K562 (cell line): ENCODE results near the gene TMEM203. TPM values are rescaled to one million over a fixed set of nuclear protein-coding genes. Genes with fewer than 3 reads are reported as not detected.

ENCODE experiments used
- BRD4 ChIP-seq: fragments of 200-600 bp; sonication (generic); IDR thresholded peaks from 2 replicates; pipeline ENCODE4 v1.6.1; 2017; ENCODE audit warnings: inconsistent platforms
- CBX8 ChIP-seq: fragments of 200-600 bp; sonication (generic); IDR thresholded peaks from 2 replicates; pipeline ENCODE4 v1.6.1; 2012; ENCODE audit warnings: borderline replicate concordance, mixed run types, low read depth, mild to moderate bottlenecking, moderate library complexity, mixed read lengths, low read length, control low read depth, inconsistent platforms; ENCODE audit not compliant: poor library complexity, severe bottlenecking; ENCODE audit errors: extremely low read depth
- E2F3 ChIP-seq: fragments of 250-450 bp; sonication (Bioruptor Pico); IDR thresholded peaks from 2 replicates; pipeline ENCODE4 v1.4.0; 2020; ENCODE audit warnings: mild to moderate bottlenecking
- E2F6 ChIP-seq, 2 experiments: IDR thresholded peaks; 2 replicates each; pipeline ENCODE4 v1.6.1; 2011; ENCODE audit warnings: borderline replicate concordance in 1 of 2, control low read depth in 1 of 2, low read depth in 1 of 2, low read length in 1 of 2, mild to moderate bottlenecking in 1 of 2, mixed read lengths in 1 of 2, moderate library complexity in 1 of 2; ENCODE audit not compliant: insufficient read depth in 1 of 2, insufficient read length in 1 of 2, poor library complexity in 1 of 2, severe bottlenecking in 1 of 2; ENCODE audit errors: extremely low read depth in 1 of 2
- HBP1 ChIP-seq: fragments of 450-650 bp; formaldehyde crosslinking; IDR thresholded peaks from 2 replicates; pipeline ENCODE4 v1.4.0; 2022; ENCODE audit warnings: missing genetic modification characterization
- HMG20B ChIP-seq: fragments of 250-450 bp; sonication (Bioruptor Pico); IDR thresholded peaks from 2 replicates; pipeline ENCODE4 v1.5.0; 2021; ENCODE audit warnings: mild to moderate bottlenecking
- MYBL2 ChIP-seq, 2 experiments: fragments of 450-650 bp in 1 of 2; sonication (generic) in 1 of 2; formaldehyde crosslinking in 1 of 2; IDR thresholded peaks; 2 replicates each; pipeline versions ENCODE4 v1.6.1 to v1.8.1; 2017 to 2022; ENCODE audit warnings: borderline replicate concordance in 1 of 2, inconsistent platforms in 1 of 2, low read depth in 1 of 2, mild to moderate bottlenecking in 1 of 2, missing genetic modification reagents in 1 of 2, moderate library complexity in 1 of 2
- NCOR1 ChIP-seq: fragments of 450-650 bp; IDR thresholded peaks from 2 replicates; pipeline ENCODE4 v1.6.1; 2016; ENCODE audit warnings: mild to moderate bottlenecking, moderate library complexity
- NFYB ChIP-seq: IDR thresholded peaks from 2 replicates; pipeline ENCODE4 v1.6.1; 2011; ENCODE audit warnings: mild to moderate bottlenecking, moderate library complexity; ENCODE audit not compliant: insufficient read length; ENCODE audit errors: extremely low read depth
- SFPQ ChIP-seq: fragments of 200-400 bp; formaldehyde crosslinking; IDR thresholded peaks from 2 replicates; pipeline ENCODE4 v1.6.1; 2017; ENCODE audit warnings: mild to moderate bottlenecking, low read depth, low read length, moderate library complexity
- SMARCE1 ChIP-seq: fragments of 450-650 bp; IDR thresholded peaks from 2 replicates; pipeline ENCODE4 v1.7.1; 2016; ENCODE audit warnings: mild to moderate bottlenecking
- SNIP1 ChIP-seq: fragments of 450-650 bp; IDR thresholded peaks from 2 replicates; pipeline ENCODE4 v1.7.1; 2017; ENCODE audit warnings: low read depth, mild to moderate bottlenecking
- SRSF9 ChIP-seq: fragments of 200-400 bp; formaldehyde crosslinking; IDR thresholded peaks from 2 replicates; pipeline ENCODE4 v1.6.1; 2017; ENCODE audit warnings: low read depth, low read length, borderline replicate concordance
- ZNF24 ChIP-seq: fragments of 450-650 bp; IDR thresholded peaks from 2 replicates; pipeline ENCODE4 v1.6.1; 2016
- ZNF778 ChIP-seq: fragments of 450-650 bp; formaldehyde crosslinking; IDR thresholded peaks from 2 replicates; pipeline ENCODE4 v1.4.0; 2020; ENCODE audit warnings: mild to moderate bottlenecking, moderate library complexity
- polyA plus RNA-seq, 8 experiments: library from polyadenylated mRNA; depleted of rRNA in 4 of 8; stranded (reverse) in 5 of 8; unstranded in 3 of 8; fragments of >200 nt; fragmentation: Nextera tagmentation in 2 of 8; fragmentation: Illumina TruSeq in 1 of 8; extraction: Ambion mirVana in 2 of 8; extraction: Trizol in 1 of 8; gene quantifications; 2 replicates each; pipeline versions ENCODE4 v1.2.1 to v1.2.3, GENCODE V29; 2011 to 2014; ENCODE audit warnings: inconsistent platforms in 1 of 8, missing spikeins in 1 of 8
- total RNA-seq, 7 experiments: library from RNA; depleted of rRNA in 6 of 7; stranded (reverse); fragments of >200 nt in 6 of 7; fragmentation: Illumina TruSeq in 2 of 7; extraction: Trizol in 2 of 7; gene quantifications; 2 replicates each; pipeline versions ENCODE4 v1.2.1 to v1.2.3, GENCODE V29; 2011 to 2021; ENCODE audit warnings: low replicate concordance in 1 of 7
- TF ChIP-seq, protein P1 (sequence below): fragments of 450-650 bp; formaldehyde crosslinking; conservative IDR thresholded peaks from 2 replicates; pipeline ENCODE4 v1.4.0; 2022; ENCODE audit warnings: mild to moderate bottlenecking, missing genetic modification characterization
- TF ChIP-seq, protein P2 (sequence below): fragments of 250-450 bp; sonication (Bioruptor Pico); IDR thresholded peaks from 2 replicates; pipeline ENCODE4 v1.5.0; 2021; ENCODE audit warnings: mild to moderate bottlenecking, moderate library complexity

Gene TMEM203
- total and polyA plus RNA-seq, 9 of the 15 experiments (the other 6 are each of a cell fraction or from before 2014, with no cell fraction given): 8.8 to 59.5 (median 37.6) TPM

DNA sequence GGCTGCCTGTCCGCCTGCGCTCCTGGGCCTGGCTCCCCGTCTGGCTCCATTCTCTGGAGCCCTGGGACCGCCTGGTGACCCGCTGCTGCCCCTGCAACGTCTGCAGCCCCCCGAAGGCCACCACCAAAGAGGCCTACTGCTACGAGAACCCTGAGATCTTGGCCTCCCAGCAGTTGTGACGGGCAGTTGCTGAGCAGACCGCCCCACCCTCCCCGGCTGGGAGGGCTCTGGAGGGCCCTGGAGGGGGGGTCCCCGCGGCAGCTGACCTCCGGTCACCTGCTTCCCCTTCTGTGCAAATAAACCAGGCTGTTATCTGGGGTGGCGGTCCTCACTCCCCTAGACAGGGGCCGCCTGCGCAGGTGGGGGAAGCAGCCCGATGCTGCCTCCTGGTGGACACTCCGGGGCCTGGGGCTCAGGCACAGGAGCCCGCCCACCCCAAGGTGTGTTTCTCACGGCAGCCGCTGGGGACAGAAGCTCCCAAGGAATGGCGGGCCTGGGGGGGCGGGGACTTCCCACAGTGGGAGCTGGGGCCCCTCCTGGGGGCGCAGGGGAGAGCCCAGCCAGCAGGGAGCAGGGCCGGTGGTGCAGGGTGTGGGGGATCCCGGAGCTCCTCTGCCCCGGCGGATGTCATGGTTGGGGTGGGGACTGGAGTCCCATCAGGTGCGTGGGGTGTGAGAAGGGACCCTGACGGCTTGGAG, 30.9 kb upstream of the TMEM203 start (continued):
- TF ChIP-seq BRD4 (no peak), NCOR1 (no peak), NFYB (no peak), E2F3 (no peak), HMG20B (CRISPR knock-in tag) (no peak), MYBL2 (IDR thresholded peaks at IDR 0.05; ENCODE audit: low read depth) (no peak), MYBL2 (CRISPR knock-in tag; IDR thresholded peaks at IDR 0.05; ENCODE audit: borderline replicate concordance) (no peak), SFPQ (no peak), E2F6 (IDR thresholded peaks at IDR 0.05; ENCODE audit: borderline replicate concordance in 1 of 2, extremely low read depth in 1 of 2, insufficient read depth in 1 of 2, insufficient read length in 1 of 2, low read depth in 1 of 2, low read length in 1 of 2, poor library complexity in 1 of 2, severe bottlenecking in 1 of 2) (no peak), HBP1 (no peak), CBX8 (no peak), ZNF24 (no peak; the same call in 1 of the 2 replicates), SNIP1 (no peak), SRSF9 (no peak), SMARCE1 (0 out of 2 replicates have a peak, but pooled peaks have one; percentile 59), ZNF778 (CRISPR knock-in tag) (no peak)
- TF ChIP-seq, protein P1, sequence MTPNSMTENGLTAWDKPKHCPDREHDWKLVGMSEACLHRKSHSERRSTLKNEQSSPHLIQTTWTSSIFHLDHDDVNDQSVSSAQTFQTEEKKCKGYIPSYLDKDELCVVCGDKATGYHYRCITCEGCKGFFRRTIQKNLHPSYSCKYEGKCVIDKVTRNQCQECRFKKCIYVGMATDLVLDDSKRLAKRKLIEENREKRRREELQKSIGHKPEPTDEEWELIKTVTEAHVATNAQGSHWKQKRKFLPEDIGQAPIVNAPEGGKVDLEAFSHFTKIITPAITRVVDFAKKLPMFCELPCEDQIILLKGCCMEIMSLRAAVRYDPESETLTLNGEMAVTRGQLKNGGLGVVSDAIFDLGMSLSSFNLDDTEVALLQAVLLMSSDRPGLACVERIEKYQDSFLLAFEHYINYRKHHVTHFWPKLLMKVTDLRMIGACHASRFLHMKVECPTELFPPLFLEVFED (CRISPR knock-in tag): no peak
- TF ChIP-seq, protein P2, sequence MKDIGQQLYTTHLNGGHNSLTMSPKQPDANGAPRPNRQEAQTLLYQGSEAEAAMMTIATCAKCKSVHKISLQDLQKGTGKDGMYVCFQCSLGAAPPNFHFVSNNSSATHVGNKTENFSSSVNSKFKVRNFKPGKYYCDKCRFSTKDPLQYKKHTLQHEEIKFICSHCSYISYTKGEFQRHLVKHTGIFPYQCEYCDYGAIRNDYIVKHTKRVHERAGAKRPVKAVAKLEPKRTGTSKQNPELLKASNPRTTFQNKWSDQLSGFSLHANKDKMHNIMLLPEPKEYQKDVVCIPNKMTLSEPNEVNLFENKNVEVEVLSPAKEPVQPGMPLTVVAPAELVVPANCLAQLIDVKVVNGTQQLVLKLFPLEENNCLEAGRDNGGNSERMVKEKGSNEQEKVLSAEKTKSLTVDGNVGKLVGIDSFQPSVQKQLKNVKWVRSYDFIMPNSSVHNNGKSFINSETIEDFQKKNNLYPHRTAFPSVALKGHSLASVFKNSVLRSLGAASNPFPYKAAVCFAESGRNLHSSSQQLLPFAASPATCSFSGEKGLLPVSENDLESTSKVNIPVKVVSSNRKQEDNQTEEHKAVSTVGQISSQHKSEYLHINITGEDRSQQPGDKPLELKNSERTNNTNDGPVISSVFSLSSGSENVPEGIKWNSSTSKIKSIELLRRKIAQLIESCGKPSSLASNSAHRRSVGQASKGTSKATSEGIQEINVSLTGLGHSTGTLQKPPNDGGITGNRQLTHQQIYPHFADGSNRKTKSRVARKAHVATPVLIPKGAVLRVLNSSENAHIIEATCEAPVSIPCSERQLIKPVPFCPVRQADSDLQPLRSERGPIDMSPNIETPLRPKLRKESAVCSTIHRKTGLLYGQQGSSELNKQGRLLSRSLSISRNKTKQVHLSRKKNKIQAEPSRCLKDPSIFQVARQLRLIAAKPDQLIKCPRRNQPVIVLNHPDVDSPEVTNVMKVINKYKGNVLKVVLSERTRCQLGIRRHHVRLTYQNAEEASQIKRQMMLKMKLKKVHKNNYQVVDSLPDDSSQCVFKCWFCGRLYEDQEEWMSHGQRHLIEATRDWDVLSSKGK: no peak
